CD4-positive, alpha-beta T cell treated with Interleukin-17A for 4 hours (primary cell): ENCODE measurements around the gene TMEM39A.

Source experiments
- DNase-seq: peaks from one replicate; pipeline ENCODE4 v3.0.0-alpha.2; 2020; ENCODE audit warnings: mixed read lengths

TMEM39A gene

DNA sequence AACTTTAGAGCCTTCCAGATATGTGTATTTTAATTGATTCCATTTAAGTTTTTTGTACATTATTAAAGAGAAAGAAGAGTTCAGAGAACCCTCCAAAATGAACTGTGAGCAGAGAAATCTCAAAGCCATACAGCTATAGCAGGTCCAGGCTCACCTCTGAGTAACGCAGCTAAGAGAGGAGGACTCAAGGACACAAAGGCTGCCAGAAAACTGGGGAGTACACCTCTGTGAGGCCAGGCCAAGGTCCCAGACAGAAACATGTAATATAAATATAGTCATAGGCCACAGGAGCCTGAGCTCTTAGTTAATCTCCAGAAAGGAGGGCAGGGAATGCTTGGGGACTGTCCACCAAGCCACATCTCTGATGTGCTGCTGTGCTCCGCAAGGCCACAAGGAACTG is 66.5 kb downstream of the TMEM39A start:
- DNase-seq = no peak

DNA sequence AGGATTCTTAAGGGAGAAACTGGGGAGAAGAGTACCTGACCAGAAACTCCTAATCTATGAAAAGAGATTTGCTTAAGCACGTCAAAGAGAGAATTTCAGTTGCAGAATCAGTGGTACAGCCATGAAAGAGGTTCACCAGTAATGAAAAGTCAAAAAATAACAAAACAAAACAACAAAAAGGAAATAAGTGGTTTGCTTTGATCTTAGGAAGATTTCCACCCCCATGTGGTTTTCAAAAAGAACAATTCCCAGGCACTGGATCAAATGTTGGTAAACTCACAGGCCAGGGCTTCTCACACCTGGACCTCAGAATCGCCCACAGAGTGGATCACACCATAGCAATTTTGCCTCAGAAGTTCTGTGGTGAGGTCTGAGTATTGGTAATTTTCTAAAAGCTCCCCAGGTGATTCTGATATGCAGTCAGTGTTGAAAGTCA is 67.5 kb downstream of the TMEM39A start:
- DNase-seq = no peak

DNA sequence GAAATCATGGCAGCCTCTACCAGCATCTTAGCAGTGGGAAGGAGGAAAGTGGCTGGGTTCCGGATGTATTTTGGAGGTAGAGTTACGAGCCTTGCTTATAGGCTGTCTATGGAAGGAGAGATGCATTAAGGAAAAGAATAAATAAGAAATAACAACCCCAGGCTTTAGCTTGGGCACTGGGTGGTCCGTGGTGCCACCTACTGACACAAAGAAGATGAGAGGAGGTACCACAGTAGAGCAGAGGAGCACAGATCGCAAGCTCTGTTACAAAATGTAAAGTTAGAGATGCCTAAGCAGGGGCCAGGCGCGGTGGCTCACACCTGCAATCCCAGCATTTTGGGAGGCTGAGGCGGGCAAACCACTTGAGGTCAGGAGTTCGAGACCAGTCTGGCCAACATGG is 74.8 kb downstream of the TMEM39A start:
- DNase-seq = no peak

DNA sequence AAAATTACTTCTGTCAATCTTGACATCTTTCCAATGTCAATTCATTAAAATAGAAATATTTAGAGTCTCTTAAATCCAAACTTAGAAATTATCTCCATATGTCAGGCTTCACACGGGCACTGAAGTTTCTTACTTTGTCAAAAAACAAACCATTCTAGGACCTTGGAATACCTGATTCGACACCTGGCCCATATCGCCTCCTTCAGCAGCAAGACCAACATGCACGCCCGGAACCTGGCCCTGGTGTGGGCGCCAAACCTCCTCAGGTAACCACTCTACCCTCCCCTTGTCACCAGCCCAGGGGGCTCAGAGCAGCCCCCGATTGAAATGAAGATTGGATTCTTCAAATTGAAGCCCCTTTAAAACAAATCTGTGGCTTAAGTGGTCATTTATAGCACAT is 81.3 kb downstream of the TMEM39A start:
- no peak for DNase-seq

DNA sequence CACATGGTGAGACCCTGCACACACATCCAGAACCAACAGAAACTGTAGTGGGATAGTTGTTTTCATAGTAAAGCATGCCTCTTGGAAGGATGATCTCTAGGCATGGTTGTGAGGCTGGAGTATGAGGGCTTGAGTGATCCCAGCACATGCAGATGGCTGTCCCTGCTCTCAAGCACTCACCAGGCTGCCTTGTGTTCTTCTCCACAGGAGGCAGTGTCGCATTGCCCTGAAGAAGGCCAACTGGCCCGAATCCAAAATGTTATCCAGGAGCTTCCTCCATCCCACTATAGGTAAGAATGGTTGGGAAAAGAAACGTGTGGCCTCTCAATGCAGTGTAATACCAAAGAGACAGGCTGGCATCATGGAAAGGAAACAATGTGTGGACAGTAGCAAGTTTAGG is 82.7 kb downstream of the TMEM39A start:
- no peak for DNase-seq
